GM12891 (cell line): ENCODE measurements around the gene GRB2.

Source experiments
- PAX5 ChIP-seq: IDR thresholded peaks from 2 replicates; pipeline ENCODE4 v1.6.1; 2011; ENCODE audit warnings: low read length, moderate library complexity, mild to moderate bottlenecking; ENCODE audit not compliant: insufficient read depth, severe bottlenecking
- POLR2A ChIP-seq: IDR thresholded peaks from 2 replicates; pipeline ENCODE4 v1.6.1; 2011; ENCODE audit warnings: low read depth, low read length, control low read depth
- POLR2AphosphoS5 ChIP-seq: IDR thresholded peaks from 2 replicates; pipeline ENCODE4 v1.6.1; 2011; ENCODE audit warnings: low read depth, low read length, control low read depth

- 0 out of 2 replicates have a peak, but pooled peaks have one; percentile 60 for TF ChIP-seq POLR2AphosphoS5
- peak; percentile 67 for TF ChIP-seq POLR2A
- no peak for TF ChIP-seq PAX5
These were observed 89.2 kb downstream of the GRB2 start for GRCh38 chr17:75316253-75316652.
